NCI-H2196 (cell line): ENCODE measurements around the gene DROSHA.
"Not testable (repeated sequence)": the region's sequence is repeated elsewhere in the genome, so short reads cannot be mapped to it uniquely, and the experiment has no call there.

Experiments
- DNase-seq: peaks from one replicate; lab custom pipeline; 2025; ENCODE audit not compliant: unreplicated experiment; lab: John Stamatoyannopoulos, UW

Gene DROSHA

DNA sequence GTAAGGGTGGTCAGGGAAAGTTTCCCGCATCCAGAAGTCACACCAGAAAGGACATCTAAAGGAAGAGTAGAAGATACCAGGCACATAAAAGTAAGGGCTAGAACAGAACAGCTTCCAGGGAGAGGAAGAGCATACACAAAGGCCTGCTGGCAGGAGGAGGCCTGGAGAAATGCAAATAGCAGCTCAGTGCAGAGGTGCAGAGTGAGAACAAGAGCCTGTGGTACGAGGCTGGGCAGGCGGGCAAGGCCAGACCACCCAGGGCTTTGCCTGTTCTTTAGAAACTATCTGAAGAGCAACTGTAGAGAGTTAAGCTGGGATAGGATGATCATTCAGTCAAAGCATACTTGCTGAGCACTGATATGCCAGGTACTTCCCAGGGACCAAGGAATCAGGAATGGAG, 115.3 kb downstream of the DROSHA start:
- no peak for DNase-seq

DNA sequence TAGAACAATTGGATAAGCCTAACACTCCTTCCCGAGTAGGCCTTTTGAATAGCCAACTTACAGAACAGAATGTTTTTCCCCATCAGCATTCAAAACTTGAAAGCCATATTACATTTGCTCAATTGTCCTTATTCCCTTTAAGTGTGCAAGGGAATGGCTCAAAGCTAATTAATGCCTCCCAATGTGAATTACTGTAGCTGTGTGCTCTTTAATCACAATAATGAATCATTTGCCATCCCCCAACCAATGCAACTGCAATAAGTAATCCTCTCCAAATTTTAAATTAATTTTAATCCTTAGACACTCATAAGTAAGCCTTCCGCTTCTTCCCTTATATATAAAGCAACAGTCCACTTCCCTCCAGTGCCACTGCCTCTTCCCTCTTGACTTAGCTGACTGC, 115.9 kb downstream of the DROSHA start:
- no peak for DNase-seq

DNA sequence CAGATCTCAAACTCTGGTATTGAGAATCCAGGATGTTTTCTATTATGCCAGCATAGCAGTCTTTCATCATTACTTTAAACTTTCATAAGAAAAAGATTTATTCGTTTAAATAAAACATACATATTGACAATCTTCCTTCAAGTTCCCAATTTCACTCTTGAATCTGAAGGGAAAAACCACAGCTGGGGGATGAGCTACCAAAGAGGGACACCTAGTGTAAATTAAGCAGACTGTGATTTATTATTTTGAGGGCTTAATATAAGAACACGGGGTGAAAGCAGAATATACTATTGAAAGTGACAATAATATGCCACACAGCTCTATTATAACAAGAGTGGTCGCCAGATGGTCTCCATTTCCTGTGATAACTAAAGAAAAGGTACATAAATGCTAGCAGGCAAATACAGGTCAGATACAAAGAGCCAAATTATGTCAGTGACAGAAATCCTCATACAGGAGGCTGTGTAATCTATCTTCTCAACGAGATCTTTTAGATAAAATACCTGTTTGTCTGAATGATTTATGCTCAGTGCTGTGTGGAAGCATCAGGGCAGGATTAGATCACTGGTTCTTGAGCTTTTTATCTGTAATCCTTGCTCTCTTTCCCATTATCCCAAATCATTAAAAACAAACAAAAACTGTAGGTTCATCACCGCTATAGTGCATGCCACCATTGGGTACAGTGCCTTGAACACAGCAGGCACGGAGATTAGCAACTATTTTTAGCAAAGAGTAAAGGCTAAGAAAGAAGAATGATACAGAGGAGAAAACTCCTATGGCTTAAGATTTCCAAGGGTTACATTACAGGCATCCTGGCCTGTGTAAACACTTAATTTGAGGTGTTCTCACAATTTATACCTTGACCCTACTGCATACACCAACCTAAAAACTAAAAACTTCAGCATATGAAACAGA, 116.6 kb downstream of the DROSHA start:
- peak; percentile 7 for DNase-seq

DNA sequence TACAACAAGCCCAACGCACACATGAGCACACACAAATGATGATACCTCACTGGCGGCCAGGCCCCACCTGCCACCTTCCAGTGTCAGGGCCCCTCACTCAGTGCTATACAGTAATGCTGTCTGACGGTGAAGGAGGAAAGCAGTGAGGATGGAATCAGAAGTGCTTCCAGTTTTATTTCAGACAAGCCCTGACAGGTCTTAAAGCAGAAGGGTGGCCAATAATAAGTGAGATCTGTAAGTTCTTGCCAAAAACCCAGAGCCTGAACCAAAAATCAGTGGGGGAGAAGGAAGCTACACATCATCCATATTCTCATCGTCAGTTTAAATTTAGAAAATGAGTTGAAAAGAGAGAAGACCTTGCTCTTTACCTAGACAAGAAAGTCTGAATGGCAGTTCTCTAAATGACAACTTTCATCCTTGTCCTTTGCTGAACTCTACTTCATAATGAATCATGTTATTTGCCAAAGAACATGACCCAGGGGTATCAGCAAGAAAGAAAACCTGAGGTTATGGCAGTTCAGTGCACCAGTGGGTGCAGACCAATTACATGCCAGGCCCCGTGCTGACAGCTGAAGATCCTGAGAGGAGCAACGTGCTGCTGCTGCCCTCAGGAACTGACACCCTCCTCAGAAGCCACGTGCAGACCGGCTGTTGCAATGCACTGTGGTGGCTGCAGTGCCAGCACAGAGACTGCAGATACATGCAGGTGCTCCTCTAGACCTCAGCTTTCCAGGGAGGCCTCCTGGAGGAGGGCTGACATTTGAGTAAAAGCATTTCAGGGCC, 118.7 kb downstream of the DROSHA start:
- DNase-seq, result no peak

DNA sequence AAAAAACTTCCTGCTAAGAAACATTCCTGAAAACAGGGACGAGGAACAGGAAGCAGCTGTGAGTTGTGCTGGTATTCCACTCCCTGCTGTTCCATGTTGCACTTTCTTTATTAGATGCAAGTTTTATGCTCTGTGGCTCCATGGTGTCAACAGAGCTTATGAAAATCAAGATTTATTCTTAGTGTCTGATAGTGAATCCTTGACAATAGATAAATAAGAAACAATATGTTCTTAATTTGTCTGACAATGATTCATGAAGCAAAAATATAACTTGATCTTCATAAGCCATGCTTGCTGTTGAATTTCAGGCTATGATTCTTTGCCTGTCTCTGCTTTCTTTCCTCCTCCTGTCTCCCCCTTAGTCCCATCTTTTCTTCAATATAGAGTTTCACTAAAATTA, 119.6 kb downstream of the DROSHA start:
- DNase-seq, result no peak

DNA sequence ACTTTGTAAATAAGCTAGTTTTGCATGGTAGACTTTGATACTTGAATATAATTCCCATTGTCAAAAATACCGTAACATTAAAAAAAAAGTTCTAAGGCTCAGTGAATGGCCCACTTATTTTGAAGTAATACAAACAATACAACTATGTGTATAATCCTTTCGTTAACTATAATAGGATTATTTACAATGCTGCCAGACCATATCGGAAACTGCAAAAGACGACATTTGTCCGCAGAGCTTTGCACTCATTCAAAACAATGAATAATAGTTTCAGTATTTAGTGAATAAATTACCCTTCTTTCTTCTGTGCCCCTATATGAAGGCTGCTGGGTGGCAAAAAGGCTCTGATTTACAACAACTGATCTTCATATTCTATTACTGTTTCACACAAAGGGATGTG, 121.8 kb downstream of the DROSHA start:
- no peak for DNase-seq

DNA sequence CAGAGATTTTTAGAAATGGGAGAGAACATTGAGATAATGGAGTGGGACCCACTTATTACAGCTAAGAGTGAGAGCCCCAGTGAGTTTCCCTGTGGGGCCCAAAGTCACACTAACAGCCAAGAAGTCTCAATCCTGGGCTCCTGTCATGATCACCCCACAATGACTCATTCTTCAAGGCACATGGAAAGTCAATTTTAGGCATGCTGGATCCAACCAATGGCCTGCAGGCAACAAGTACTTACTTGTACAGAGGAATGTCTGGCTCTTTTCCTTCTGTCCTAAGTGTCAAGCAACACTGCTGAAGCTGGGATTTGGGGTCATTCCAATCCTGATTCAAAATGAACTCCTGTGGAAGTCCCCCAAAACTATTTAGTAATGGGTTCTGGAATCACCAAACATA, 123.1 kb downstream of the DROSHA start:
- DNase-seq, result no peak

DNA sequence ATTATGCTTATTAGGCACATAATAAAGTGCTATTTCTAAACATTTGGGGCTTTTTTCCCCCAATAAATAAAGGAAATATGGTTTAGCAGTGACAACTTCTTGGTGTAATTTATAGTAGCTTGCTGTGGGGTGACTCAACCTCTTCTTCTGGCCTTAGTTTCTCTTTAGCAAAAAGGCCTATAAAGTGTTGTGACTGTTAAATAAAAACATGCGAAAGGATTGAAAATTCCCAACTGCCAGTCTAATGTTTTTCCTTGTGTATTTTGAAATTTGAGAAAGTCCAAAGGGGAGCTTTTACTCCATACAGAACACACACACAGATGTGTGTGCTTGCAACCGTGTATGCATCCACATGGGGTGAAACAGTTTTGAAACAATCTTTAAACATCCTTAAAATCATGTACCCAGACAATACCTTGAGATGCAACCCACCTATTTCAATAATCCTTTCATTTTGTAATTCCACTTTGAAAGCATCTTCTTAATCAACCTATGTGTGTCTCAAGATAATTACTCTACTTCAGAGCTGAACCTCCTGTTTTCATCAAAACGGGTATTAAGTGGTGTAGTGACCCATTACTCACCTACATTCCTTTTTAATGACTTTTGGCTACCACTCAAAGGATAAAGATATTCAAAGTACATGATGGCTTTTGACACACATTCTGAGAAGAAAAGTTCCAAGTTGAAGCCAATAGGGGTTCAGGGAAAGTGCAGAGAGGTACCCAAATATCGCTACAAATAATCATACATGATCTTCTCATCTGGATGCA, 123.8 kb downstream of the DROSHA start:
- no peak for DNase-seq

DNA sequence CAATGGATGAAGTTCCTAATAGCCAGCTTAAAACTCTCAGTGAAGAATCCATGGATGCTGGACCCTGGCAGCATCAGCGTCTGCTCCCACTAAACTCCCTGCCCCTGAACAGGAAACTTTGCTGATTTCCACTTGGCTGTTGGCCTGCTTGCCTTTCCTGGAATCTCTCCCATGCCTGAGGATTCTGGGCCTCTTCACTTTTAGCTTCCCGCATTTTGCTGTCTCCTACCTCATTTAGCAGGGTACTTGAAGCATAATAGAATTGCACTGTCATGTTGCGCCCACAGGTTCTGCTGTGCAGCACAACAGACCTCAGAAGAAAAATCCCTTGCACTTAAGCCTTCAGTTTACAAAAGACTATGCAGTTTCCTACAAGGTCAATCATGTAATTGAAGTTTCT, 127.6 kb downstream of the DROSHA start:
- no peak for DNase-seq

DNA sequence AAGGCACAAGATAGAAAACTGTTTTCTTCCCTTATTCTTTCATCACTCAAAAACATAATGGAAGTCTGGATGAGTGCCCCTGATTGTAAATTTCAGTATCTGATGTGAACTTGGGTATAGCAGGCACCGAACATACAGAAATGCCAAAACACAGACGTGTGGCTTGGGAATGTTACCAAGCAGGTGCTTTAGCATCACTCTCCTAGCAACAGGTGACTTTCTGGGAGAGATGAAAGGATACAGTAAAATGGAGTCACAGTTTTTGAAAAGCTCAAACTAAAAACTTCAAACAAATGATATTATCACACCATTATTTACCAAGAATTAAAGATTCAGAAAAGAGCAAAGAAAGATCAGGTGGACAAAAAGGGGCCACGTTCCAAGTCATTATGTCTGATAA, 130.2 kb downstream of the DROSHA start:
- DNase-seq, result no peak

DNA sequence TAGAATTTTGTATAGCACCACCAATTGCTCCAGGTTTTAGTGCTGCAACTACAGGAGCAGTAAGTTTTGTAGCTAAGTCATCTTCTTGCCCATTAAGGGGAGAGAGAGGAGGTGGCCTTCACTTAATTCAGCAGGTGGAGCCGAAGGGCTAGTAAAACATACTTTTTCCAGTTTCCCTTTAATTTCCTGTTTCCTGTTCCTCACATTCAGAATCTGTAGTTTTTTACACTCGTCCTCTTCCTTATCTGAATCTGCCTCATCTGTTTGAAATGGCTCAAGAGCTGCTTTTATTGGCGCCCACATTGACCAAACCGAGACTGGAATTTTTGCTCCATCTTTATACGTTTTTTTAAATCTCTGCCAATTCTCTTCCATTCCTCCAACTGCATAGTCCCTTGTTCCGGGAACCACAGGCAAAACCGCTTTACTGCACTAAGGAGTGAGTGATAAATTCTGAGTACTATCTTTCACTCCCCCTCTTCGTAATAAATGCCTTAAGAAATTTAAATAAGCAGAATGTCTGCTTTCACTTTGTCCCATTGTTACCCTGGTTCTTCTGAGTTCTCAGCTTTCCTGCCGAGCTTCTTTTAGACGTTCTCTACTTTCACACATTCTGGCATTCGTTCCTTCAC, 133.9 kb downstream of the DROSHA start:
- no peak for DNase-seq

DNA sequence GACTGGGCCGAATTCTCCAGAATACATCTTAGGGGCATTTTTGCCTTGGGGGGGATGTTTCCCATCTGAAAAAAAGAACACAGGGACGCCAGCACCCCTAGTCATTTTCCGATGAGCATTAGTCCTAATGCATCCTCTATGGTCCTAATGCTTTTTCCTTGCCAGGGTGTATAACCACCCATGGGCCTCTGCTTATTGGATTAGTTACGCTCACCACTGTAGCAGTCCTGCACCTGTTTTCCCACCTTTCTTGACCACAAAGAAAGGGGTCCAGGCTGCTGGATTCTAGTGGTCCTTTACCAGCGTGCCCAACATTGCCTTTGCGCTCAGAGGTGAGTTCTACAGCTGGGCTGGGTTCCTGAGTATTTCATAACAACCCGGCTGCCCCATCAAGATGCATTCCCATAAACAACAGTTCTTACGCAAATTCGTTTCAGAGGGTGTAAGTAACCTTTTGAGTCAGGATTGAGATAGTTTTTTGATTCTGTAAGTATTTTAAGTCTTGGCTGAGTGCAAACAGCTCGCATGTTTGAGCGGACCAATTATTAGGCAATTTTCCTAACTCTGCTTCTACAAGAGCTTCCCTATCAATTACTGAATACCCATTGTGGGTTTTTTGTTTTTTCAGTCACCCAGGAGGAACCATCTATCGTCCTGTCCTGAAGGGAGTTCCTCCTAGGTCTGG, 135.1 kb downstream of the DROSHA start:
- DNase-seq, result no peak

DNA sequence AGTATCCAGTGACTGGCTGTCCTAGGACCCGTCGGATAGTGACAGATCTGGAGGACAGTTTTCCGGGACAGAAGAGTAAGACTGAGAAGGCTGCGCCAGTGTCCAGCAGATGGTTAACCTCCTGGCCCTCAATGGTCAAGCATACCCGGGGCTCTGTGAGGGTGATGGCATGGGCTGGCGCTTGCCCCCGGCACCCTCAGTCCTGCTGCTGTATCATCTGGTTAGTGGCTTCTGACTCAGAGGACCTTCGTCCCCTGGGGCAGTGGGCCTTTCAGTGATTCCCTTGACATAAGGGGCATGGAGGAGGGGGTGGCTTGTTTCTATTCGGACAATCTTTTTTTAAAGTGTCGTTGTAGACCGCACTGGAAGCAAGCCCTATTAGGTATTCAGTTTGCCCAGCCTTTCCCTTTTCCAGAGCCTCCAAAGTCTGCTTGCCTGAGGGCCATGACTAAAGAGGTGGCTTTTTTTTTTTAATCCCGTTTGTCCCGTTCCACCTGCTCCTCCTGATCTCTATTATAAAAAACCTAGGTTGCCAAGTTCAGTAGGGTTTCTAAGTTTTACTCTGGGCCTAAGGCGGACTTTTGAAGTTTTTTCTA, 136.3 kb downstream of the DROSHA start:
- not testable (repeated sequence) for DNase-seq

DNA sequence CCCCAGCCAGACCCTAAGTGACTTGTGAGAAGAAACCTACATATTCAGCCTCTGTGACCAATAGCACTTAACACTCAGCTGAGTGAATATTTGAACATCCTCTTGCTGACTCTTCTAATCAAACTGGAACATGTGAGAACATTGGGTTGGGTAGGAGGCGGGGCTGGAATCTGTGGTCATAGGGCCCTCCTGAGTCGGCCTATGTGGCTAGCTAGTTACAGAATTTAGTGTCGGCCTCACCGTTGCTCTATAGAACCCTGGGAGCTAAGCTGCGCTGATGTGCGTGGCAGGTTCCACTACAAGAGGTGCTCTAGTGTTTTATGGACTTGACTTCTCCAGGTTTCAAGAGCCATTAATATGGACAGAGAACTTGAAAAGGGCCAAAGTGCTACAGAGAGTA, 138.8 kb downstream of the DROSHA start:
- DNase-seq, result no peak

DNA sequence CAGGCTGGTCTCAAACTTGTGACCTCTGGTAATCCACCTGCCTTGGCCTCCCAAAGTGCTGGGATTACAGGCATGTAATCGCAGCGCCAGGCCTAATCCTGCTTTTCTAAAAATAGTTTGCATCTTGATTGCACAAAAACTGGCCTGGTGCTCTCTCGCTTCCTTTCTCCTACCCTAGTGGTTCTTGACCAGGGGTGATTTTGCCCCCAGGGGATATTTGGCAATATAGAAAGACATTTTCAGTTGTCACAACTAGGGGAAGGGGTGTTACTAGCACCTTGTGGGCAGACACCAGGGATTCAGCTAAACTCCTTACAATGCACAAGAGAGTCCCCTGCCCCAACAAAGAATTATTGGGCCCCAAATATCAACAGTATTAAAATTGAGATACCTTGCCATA, 139.8 kb downstream of the DROSHA start:
- DNase-seq, result no peak

DNA sequence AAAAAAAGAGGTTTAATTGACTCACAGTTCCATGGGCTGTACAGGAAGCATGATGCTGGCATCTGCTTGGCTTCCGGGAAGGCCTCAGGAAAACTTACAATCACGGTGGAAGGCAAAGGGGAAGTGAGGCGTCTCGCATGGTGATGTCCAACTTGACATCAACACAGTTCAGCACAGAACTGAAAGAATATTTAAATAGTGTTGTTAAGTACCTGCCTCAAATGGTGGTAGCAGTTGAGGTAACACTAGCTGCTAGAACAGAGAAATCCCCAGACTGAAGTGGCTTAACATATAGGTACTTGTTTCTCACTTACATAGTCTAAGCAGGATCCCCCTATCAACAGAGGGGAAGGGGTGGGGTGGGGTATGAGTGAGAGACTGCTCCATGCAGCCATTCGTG, 141.6 kb downstream of the DROSHA start:
- no peak for DNase-seq

DNA sequence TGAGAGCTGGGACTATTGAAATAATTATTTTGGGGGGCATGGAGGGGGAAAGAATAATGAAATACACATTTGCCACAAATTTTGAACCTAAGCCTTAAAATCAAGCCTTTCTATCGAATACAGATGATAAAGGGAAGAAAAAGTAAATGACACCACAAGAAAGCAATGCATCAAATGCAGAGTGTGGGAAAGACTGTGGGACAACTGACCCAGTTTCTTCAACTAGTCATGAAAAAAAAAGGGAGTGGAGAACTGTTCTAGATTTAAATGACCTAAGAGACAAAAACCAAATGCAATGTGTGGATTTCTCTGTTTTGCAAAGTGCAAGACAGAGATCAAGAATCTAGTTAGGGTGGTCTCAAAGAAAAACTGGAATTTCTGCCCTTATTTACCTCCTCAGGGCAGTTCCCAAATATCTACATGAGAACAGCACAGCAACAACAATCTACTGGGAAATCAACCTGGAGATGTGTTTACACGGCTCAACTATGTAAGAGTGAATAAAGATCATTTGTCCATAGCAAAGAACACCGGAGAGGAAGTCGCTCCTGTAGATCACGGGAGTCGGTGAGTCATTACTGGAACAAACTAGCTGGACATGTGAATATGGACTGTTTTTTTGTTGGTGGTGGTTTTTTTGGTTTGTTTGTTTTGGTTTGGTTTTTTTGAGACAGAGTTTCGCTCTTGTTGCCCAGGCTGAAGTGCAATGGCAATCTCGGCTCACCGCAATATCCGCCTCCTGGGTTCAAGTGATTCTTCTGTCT, 145.9 kb downstream of the DROSHA start:
- DNase-seq, result no peak

DNA sequence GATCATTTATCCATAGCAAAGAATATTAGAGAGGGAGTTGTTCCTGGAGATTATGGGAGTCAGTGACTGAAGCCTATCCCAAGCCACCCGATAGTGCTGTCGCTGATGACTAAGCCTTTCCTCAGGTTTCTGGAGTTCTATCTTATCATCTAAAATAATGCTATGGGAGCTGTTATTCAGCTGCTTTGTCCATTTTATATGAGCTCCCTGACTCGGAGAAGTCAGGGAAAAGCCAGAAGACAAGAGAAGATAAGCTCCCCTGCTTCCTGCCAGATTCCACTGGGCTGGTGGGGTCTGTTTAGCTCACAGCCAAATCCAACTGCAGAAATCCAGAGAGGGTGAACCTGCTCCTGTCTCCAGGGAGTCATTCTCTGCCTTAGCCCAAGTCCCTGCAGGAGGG, 148.2 kb downstream of the DROSHA start:
- DNase-seq, result no peak
